ENCODE measurements around the gene NMT1. TPM values are rescaled to one million over a fixed set of nuclear protein-coding genes. Genes with fewer than 3 reads are reported as not detected.
"Not testable (repeated sequence)": the region's sequence is repeated elsewhere in the genome, so short reads cannot be mapped to it uniquely, and the experiment has no call there.

Gene NMT1
- total RNA-seq, 1 donor from 2014 or later: 88.7 TPM

DNA sequence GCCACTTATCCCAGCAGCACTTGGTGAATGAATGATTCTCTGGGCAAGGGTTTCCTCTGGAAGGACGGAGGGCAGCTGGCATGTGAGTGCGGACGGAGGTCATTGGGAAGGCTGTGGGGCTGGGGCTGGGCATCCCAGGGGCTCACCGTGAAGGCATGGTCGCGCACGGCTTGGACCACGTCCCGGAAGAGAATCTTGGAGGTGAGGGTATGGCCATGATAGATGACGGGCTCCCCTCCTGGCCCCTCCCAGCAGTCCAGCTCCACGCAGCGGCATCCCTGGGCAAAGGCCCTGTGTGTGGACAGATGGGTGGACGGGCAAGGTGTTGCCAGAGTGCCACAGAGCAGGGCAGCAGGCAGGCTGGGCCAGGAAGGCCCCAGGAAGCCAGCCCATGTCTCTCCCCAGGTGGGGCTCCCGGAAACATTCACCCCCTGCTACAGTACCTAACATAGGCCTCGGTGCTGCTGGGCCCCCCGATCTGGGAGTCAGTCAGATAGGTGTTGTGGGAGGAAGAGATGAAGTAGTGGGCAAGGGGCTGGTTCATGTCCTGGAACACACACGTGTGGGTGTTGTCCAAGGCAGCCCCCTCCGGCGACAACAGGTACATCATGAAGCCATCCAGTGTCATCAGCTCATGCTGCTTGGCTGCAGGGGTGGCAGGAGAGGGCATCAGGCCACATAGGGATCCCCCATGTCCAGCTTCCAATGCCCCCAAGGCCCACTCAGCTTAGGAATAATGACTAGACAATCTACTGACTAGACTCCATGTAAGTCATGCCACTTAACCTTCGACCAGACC, 56.9 kb downstream of the NMT1 start:
- no peak for DNase-seq (ENCODE audit: low read depth)

DNA sequence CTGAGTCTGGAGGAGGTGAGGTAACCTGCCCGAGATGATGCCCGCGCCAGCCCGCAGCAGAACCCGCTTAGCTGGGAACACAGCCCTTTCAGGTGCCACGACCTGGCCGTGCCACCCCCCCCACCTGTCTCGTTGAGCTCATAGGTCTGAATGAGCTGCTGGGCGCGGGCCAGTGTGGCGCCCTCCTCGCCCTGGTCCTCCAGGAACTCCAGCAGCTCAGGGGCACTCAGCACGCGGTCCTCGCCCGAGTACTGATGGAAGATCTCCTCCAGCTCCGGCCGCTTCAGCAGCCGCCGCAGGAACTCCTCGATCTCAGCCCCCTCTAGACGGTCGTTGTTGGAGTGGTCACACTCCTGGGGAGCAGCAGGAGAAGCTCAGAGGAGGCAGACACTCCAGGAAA, 57.6 kb downstream of the NMT1 start:
- DNase-seq (ENCODE audit: low read depth): no peak

DNA sequence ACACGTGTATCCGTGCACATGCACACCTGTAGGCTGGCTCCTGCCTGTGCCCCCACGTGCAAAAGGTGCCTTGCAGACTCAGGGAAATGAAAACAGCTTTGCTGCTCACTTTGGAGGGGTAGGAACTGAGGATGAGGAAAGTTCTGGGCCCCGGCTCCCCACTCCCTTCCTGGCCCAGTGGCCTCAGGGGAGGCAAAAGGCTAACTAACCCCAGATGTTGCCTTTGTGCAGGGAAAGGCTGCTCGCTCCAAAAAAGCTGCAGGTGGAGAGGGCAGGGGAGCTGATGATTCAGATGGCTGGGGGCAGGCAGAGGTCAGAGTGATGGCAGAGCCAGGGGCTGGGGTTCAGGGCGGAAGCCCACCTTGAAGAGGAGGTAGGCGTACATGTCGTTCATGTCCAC, 58.8 kb downstream of the NMT1 start:
- DNase-seq (ENCODE audit: low read depth): no peak

- no peak for DNase-seq (ENCODE audit: low read depth)
Observed at GRCh38 chr17:45120558-45120957, 59.4 kb downstream of the NMT1 start.

GRCh38 chr17:45121055-45121454, 59.9 kb downstream of the NMT1 start:
- no peak for DNase-seq (ENCODE audit: low read depth)

DNA sequence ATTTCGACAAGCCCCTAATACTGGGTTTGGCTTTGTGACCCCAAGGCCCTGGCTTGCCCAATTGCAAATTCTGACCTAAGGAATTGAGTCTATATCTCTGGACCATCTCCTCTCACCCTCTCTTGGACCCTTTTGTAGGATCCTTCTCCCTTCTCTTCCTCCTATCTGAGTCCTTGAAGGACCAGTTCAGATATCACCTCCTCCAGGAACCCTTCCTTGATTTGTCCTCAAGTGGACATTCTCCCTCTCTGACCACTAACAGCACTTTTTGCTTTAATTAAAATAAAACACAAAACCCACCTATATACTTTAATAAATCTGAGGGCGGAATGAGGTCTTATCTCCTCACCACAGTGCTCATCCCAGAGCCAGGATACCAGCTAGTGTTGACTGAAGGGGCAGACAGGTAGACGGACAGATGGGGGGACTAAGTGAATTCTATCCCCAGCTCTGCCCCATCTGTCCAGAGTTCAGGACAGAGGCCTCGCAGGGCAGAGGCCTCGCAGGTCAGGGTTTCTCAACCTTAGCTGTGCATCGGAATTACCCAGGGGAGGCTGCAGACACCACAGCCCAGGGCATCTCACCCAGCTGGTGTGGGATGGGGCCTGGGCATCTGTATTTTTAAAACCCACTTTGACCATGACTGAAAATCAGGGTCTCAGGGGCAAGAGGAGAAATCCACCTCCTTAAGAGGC, 62.1 kb downstream of the NMT1 start:
- DNase-seq (ENCODE audit: low read depth): no peak

- peak; percentile 84 for DNase-seq (ENCODE audit: low read depth)
Observed at GRCh38 chr17:45123930-45124796, 63.0 kb downstream of the NMT1 start.

DNA sequence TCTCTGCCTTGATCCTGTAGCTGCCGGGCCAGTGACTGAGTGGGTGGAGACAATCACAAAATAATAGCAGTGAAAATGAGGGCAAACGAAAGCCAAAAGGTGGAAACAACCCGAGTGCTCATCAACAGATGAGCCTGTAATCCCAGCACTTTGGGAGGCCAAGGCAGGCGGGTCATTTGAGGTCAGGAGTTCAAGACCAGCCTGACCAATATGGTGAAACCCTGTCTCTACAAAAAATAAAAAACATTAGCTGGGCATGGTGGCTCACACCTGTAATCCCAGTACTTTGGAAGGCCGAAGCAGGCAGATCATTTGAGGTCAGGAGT, 63.6 kb downstream of the NMT1 start:
- not testable (repeated sequence) for DNase-seq (ENCODE audit: low read depth)

DNA sequence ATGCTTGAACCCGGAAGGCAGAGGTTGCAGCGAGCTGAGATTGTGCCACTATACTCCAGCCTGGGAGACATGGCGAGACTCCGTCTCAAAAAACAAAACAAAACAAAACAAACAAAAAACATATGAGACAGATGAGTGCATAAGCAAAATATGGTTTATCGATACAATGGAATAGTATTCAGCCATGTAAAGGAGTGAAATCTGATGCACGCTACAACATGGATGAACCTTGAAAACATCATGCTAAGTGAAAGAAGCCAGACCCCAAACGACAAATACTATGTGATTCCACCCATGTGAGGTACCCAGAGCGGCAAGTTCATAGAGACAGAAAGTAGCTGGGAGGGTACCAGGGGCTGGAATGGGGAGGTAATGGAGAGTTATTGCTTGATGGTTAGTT, 64.4 kb downstream of the NMT1 start:
- DNase-seq (ENCODE audit: low read depth): no peak

DNA sequence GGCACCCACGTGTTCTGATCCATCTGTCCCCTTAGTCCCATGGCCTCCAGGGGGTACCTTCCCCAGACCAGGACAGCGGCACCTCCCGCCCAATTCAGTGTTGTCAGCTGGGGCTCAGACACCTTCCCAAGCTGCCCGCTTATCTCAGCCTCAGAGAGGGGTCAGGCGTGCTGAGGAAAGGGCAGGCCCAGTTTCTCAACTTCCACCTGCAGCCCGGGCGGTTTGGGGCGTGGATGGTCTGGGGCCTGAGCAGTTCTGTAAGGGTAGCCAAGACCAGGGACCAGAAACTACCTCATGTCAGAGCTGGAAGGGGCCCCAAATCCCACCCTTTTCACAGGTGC, 66.1 kb downstream of the NMT1 start:
- DNase-seq (ENCODE audit: low read depth): no peak

DNA sequence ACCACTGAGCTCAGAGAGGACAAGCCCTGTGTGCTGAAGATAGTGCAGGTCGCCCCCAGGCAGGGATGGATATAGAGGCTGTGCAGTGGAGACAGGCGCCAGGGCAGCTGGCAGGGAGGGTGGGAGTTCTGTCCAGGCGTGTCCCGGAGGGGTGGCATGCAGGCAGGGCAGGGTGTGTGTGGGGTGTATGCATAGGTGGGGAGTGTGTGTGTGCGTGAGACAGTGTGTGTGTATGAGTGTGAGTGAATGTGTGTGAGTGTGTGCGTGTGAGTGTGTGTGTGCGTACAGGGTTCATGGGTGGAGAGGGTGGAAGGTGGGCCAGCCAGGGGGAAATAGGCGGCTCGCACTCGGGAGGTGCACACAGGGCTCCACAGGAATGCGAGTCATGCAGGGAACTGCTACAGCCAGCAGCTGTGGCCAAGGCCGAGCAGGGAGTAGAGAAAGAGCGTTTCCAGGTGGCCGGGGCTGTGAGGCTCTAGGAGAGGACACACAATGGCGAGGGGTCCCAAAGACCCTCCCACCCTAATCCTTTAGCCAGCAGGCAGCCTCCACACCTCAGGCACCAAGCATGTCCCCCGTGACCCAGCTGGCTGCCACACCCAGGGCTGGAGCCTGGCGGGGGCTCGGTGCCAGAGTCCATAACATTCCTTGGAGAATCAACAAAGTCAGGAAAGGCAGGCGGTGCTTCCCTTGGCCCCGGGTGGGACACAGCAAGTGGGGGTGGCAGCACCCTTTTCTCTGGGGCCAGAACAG, 66.6 kb downstream of the NMT1 start:
- peak; percentile 75 for DNase-seq (ENCODE audit: low read depth)

GRCh38 chr17:45128331-45128730, 67.2 kb downstream of the NMT1 start:
- no peak for DNase-seq (ENCODE audit: low read depth)

DNA sequence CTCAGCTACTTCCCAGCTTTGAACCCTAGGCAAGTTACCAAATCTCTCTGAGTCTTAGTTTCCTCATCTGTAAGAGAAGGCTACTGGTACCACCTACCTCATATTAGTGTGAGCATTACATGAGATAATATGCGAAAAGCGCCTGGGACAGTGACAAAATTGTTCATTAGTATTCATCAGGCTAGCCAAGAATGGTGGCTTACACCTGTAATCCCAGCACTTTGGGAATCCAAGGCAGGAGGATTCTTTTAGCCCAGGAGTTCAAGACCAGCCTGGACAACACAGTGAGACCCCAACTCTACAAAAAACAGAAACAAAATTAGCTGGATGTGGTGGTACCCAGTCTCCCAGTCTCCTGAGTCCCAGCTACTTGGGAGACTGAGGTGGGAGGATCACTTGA, 67.9 kb downstream of the NMT1 start:
- no peak for DNase-seq (ENCODE audit: low read depth)

DNA sequence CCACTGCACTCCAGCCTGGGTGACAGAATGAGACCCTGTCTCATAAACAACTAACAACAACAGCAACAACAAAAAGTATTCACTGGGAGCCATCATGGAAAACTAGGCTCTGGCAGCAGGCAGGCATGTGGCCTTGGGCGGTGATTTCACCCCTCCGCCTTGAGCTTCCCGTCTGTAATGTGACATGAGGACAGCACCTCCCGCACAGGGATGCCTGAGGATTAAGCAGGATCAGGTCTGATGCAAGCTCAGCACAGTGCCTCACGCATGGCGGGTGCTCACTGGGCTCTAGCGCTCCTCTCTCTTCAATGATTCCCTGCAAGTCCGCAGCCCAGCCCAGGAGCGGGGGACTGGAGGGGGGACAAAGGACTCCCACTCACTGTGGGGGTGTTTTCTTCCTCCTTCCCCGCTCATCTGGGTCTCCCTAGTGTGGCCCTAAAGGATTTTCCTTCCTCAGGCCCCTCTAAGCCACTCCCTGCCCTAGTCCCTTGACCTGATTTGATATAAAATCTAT, 68.4 kb downstream of the NMT1 start:
- peak; percentile 64 for DNase-seq (ENCODE audit: low read depth)

- DNase-seq (ENCODE audit: low read depth): no peak
Observed at GRCh38 chr17:45129940-45130680, 69.0 kb downstream of the NMT1 start.

DNA sequence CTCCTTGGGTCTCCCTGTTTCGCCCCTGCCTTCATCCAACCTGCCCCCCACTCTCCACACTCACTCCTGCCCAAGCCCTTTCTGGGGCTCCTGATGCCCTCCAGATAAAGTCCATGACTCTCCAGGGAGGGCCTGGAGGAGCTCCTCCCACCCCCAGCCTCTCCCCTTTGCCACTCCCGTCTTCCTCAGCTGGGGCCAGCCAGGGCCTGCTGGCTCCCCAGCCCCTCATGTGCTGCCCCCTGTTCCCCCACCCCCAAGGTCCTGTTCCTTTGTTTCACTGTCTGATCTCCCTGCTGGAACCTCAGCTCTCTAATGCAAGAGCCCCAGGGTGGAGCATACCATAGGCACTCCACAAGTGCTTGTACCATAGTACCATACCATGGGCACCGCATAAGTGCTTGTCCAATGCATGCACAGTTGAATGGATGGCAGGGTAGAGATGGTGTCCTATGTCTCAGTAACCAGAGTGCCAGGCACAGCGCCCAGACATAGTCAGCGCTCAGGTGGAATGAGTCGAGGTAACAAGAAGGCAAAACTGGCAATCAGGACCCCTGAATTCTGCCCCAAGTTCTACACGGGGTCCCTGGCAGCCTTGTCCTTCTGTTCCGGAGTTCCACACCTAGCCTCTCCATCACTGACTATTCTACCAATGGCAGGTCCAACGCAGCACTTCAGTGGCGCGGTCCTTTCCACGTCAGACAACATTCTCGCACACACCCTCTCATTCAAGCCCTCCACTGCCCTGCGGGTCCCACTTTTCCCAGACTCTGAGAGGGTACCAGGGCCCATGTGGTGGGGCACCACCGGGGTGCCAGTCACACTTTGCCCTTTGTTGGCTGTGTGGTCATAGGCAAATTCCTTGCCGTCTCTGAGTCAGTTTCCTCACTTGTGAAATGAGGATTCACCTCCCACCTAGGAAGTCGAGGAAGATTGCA, 69.8 kb downstream of the NMT1 start:
- DNase-seq (ENCODE audit: low read depth): no peak

GRCh38 chr17:45131616-45132319, 70.7 kb downstream of the NMT1 start:
- no peak for DNase-seq (ENCODE audit: low read depth)

GRCh38 chr17:45132320-45132571, 71.1 kb downstream of the NMT1 start, which contains the start of gene PLCD3:
TSS of gene PLCD3 (minus strand) at chr17:45132515. CDS start at chr17:45132410, 105 bp downstream.
- no peak for DNase-seq (ENCODE audit: low read depth)
